GM21825 (cell line): ENCODE measurements around the gene BICD1.
"Not testable (repeated sequence)": the region's sequence is repeated elsewhere in the genome, so short reads cannot be mapped to it uniquely, and the experiment has no call there.

ENCODE experiments used
- ATAC-seq: cut with Tn5 transposase; IDR thresholded peaks from one replicate; pipeline ENCODE4 v1.9.1; 2021; ENCODE audit warnings: mild to moderate bottlenecking, moderate library complexity; ENCODE audit not compliant: unreplicated experiment

Gene BICD1

DNA sequence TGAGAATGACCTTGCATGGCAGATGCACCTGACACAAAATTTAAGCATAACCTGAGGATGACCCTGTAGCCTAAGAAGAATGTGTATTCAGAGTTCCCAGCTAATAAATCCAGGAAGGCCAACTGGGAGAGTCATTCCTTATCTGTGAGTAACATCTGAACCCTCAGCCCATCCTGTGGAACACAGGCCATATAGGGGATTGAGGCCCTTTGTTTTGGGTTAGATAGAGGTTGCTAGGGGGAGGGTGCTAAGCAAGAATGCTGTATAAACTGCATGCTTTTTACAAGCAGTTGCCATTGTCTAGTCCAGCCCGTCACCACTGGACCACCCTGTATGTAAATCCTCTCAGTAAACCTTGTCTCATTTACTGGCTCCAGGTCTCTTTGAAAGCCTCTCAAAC lies 77.0 kb downstream of the BICD1 start:
- no peak for ATAC-seq

DNA sequence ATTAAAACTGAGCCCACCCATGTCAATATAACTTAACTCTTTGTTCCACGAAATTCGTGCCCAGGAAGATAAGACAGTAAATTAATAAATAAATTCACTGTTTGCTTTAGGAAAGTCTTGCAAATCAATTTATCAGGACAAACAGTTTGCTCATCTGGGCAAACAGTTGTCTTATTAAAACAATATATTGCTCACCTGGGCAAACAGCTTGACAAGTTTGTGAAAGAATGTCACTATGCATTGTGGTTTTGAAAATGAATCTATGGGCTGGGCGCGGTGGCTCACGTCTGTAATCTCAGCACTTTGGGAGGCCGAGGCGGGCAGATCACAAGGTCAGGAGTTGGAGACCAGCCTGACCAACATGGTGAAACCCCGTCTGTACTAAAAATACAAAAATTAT lies 80.5 kb downstream of the BICD1 start:
- not testable (repeated sequence) for ATAC-seq

DNA sequence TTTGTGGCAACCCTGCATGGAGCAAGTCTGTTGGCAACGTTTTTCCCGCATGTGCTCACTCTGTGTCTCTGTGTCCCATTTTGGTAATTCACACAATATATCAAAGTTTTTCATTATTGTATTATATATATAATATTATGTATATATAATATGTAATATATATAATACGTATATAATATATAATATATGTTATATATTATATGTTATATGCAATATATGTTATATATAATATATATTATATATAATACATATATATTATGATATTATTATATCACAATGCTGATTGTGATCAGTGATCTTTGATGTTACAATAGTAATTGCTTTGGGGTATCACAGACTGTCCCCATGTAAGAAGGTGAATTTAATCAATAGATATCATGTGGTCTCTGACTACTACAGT lies 84.8 kb downstream of the BICD1 start:
- ATAC-seq = no peak

DNA sequence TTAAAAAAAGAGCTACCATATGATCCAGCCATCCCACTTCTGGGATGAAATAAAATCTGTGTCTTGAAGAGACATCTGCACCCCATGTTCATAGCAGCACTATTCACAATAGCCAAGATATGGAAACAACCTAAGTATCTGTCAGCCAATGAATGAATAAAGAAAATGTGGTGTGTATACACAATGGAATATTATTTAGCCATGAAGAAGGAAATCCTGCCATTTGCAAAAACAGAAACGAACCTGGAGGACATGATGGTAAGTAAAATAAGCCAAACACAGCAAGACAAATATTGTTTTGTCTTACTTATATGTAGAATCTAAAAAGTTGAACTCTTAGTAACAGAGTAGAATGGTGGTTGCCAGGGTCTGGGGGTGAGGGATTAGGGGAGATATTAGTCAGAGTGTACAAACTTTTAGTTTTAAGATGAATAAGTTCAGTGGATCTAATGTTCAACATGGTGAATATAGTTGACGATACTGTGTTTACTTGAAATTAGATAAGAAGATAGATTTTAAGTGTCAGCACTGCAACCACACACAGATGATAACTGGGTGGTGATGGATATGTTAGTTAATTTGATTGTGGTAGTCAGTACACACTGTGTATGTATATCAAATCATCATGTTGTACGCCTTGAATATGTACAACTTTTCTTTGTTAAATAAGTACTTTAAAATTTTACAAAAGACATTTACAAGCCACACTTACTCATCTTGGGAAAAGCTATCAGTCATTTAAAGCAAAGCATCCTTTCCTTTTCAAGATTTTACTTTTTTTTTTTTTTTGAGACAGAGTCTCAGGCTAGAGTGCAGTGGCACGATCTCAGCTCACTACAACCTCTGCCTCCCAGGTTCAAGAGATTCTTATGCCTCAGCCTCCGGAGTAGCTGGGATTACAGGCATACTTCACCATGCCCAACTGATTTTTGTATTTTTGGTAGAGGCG lies 89.9 kb downstream of the BICD1 start:
- ATAC-seq = no peak

DNA sequence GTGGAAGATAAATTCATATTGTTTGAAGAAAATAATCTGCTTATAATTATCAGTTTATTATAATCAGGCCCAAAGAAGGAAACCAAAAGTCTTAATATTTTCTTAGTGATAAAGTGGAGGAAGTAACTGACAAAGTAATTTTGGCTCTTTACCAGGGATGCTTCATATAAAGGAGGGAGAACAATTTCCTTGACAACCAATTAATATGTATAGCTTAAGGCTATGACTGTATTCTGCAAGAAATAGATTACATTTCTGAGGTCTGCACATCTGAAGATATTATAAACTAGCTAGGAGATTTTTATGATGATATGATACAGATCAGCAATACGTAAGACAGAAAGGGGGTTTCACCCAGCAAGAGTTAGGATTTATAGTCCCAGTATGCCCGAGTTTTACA lies 90.8 kb downstream of the BICD1 start:
- ATAC-seq = no peak

DNA sequence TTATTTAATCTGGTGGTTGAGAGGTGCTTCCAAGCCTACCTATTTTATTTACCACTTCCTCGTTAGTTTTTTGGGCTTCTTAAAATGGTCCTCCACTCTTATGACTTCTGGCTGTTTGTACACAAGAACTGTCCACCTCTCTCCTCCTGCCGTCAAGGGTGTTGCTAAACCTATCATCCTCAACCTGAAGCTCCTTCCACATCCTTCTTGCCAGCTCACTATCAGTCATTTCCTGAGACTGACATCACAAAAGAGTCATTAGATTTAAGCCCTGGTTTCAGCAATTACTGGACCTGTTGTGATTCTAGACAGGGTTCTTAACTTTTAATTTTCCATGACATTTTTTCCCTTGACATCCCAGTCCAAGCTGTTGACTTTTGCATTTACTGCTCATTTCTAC lies 91.9 kb downstream of the BICD1 start:
- ATAC-seq = no peak

DNA sequence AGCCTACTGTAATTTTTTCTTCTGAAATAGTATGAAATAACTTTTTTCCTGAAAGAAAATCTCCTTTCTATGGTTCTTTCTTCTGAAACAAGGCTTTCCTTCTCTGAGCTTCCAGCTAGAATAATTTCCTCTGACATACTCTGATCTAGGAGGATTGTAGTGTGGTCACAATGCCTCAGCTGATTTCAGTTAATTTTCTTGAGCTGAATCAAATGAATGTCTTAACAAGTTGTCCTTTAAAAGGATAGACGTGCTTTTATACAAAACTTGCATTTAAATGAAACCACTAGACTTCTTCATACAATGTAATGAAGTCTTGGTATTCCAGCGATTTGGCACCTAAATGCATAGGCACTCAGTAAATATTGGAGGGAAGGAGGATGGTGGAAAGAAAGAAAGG lies 94.4 kb downstream of the BICD1 start:
- no peak for ATAC-seq

DNA sequence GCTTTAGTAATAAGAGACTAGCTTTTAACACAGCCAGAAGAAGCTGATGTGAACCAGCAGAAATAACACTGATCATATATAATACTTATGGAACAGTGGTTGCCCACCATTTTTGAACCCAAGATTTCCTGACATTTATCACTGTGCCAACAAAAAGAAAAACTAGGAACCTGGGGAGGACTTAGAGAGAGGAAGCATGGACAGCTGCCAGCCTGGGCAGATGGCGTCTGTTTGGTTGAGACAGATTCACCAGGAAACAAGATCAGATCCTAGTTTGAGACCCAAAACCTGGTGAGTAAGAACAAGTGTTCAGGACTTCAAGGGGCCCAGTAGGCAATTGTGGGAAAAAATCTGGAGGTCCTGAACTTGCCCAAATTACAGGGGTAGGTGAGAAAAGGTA lies 95.3 kb downstream of the BICD1 start:
- no peak for ATAC-seq

DNA sequence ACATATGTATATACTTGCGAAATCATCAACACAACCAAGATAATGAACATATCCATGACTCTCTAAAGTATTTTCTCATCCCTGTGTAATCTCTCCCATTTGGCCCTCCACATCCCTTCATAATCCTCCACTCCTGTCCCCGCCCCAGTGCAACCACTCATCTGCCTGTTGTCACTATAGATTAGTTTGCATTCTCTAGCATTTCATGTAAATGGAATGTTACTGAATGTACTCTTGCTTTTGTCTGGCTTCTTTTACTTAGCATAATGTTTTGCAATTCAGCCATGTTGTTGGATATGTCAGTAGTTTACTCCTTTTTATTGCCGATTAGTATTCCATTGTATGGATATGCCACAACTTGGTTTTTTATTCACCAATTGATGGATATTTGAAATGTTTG lies 99.1 kb downstream of the BICD1 start:
- no peak for ATAC-seq

DNA sequence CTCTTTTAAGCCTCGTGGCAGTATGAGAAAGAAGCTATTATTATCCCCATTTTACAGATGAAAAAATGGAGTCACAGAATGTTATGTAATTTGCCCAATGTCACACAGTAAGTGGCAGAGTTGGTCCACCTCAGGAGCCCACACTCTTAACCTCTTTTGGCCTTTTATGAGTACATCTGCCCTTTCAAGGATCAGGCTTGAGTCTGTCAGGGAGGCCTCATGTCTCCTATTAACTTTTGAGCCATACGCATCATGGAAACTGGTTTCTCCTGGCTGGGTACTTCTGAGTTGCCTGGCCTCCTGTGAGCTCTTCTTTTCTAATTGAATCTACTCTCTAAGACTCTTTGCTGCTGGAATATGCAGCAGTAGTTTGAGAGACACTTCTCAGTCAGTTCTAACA lies 101.7 kb downstream of the BICD1 start:
- no peak for ATAC-seq

DNA sequence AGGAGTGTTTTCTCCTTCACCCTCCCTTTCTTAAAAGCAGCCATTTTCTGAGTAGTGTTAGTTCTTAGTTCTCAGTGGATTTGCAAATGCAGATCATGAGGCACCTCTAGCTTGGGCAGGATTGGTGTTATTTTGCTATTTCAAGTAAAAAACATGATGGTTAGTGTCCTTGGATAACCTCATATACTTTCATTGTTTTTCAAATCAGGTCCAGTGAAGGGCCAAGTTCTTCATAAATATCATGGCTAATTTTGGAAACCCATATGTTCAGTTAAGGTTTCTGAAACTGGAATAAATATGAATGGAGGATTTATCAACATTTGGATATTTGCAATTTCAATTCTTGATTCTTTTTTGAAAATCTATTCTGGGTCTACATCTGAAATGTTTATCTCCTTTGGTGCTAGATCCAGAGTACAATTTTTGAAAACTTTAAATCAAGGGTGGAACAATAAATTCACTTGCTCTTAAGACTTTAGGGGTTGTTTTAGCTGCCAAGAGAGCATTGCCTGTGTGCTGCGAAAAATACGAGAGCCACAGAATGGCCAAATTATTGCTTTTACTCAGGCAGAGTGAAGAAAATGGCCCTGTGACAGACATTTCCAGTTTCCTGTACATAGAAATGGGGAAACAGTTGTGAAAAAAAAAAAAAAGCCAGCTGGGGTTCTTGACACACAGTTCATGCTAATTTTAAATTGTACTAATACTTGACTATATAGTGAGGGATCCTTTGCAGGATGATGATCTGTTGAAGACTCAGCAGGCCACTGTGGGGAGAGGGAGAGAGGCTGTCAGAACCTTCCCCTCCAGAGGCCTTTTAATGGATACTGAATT lies 104.6 kb downstream of the BICD1 start:
- ATAC-seq = no peak

DNA sequence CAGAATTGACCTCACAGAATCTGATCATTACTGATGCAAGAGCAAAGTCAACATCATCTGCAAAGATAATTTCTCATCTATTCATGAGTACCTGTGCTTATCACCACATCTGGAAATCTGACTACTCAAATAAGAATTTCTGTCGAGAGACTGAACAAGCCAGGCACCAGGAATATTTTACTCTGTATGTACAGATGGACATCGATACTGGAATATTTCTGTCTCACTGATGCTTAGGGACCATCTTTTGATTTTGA lies 105.2 kb downstream of the BICD1 start:
- ATAC-seq = no peak

DNA sequence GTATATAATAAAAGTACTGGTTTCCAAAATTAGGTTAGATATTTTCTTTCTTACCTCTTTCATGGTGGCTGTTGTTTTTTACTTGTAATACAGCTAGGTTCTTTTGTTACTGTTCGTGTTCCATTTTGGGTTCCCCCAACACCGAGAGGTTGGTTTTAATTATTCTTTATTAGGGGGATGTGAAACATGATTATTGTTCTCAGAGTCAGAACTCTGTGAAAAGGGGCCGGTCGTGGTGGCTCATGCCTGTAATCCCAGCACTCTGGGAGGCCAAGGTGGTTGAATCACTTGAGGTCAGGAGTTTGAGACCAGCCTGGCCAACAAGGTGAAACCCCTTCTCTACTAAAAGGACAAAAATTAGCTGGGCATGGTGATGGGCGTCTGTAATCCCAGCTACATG lies 108.1 kb downstream of the BICD1 start:
- no peak for ATAC-seq

DNA sequence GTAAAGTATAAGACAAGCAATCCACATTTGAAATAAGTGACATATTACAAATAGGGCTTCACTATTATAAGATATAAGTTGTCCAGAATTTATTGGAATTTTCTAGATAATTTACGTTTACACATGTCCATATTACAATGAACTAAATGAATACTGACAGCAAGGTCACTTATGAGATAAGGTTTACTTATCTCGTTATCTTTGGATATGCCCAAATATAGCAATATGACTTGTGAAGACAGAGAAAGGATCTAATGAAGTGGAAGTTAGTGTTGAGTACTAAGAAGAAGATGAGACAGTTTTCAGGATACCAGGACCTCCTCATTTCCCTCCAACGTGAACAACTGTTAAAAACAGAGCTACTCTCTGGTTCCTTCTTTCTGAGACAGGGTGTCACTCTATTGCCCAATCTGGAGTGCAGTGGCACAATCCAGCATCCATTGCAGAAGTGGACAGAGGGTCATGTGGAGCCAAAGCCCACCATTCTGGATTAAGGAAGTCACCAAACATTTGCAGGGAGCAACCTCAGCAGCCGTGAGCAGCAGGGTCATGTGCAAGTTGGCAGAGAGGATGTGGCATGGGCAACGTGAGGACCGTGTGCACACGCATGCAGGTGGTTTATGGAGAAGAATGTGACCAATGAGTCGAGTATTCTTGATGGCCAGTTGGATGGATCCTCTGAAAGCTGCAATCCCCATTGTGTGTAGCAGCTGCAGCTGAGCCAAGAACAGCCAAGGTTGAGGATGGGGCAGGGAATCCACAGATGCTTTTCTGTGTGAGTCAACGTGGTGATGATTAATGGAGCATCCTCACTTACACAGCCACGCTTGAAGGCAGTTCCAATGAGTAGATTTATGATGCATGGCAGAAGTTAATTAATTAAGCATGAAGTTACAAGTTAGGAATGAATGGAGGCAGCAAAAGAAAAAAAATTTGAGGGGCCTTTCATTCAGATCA lies 111.0 kb downstream of the BICD1 start:
- no peak for ATAC-seq

DNA sequence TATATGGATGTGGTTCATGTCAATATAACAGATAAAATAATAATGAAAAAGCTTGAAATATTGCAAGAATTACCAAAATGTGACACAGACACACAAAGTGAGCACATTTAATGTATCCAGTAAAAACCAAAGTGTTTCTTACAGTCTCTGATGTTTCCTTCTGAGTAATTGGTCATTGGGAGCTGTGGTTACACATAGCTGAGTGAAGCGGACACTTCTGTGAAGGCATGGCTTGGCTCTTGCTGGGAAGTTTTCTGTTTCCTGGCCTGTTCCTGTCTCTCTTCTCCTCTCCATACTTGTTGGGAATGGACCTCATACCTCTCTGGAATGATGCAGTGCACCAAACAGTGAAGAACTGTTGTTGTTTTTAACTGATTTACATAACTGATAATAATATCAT lies 117.3 kb downstream of the BICD1 start:
- no peak for ATAC-seq

DNA sequence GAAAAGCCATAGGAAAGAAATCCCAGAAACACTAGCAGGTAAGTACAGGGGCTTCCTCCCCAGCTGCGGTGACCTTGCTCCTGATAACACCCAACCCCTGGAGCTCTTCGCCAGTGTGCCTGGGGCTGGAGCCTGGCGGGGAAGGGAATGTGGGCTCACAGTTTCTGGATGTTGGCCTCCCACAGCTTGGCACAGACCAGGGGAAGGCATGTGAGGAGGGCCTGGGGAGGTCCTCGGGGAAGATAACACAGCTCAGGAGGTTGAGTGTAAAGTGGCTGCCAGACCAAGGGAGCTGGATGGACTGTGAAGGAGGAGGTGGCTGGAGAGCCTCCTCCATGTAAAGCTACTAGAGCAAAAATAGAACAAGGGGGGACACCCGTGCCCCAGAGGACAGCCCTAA lies 120.1 kb downstream of the BICD1 start:
- ATAC-seq = no peak

DNA sequence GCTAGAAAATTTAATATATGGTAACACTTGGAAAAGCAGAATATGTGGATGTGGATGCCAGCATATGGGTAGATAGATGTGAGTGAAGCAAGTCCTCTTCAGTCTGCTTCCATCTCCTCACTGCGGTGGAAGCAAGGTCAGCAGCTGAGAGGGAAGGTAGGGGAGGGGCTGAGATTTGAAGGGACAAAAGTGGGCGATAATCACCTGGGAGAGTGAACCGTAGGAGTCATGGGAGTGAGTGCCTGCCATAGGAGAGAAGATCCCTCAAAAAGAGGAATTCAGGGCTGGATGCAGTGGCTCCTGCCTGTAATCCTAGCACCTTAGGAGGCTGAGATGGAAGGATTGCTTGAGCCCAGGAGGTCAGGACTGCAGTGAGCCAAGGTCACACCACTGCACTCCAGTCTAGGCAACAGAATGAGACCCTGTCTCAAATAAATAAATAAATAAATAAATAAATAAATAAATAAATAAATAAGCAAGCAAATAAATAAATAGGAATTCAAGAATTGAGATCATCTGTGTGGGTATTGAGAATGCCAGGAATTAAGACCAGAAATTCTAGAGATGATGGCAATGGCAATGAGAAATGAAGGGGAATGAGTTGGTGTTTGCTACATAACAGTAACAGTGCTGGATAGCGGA lies 123.4 kb downstream of the BICD1 start:
- no peak for ATAC-seq

DNA sequence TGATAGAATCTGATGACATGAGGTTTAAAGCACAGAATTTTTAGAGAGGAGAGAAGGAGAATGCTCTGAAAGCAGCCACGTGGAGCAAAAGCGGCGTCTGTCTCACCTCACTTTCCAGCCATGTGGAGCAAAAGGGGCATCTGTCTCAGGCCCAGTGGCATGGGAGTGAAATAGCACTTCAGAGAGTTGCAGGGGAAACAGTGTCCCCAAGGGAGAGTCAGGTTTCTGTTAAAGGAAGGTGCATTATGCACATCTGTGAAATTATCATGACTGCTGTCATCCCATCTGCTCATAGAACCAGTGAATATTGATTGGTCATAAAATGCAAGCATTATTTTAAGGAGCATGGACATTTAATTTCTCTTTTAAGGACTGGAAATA lies 124.0 kb downstream of the BICD1 start:
- ATAC-seq = no peak

DNA sequence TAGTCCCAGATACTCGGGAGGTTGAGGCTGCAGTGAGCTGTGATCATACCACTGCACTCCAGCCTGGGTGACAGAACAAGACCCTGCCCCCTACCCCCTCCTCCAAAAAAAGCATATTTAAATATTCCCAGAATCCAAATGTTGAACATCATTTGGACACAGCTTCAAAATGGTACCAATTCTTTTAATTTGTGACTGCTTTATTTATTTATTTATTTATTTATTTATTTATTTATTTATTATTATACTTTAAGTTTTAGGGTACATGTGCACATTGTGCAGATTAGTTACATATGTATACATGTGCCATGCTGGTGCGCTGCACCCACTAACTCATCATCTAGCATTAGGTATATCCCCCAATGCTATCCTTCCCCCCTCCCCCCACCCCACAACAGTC lies 124.7 kb downstream of the BICD1 start:
- not testable (repeated sequence) for ATAC-seq

DNA sequence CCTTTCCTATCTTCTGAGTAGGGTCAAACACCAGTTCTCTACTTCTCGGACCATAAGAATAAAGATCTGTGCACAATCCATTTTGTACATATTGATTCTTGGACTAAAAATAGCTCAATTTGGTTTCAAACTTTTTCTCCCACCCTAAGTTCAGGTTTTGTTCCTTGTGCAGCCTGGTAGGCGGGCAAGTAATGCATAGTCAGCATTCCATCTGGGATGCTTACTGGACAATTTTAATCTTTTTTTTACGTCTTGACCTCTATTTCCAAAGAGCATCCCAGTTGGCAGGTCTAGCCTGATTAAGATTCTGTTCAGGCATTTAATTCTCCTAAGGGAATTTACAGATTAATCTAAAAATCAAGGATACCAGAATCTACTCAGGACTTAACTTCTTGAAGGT lies 126.9 kb downstream of the BICD1 start:
- no peak for ATAC-seq

DNA sequence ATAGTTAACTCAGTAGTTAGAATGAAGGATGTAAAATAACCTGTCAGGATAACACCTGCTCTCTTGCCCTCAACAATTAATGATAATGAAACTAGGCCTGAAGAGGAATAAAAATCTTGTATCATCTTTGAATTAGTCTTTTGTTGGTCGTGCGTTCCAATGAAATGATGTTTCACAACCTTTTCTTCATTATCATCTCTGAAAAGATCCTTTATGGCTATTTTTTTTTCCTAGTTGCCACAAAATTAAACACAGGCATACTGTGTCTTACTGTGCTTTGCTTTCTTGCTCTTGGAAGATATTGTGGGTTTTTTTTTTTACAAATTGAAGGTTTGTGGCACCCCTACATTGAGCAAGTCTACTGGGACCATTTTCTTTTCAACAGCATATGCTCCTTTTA lies 128.6 kb downstream of the BICD1 start:
- ATAC-seq = no peak
